Keratinocyte (primary cell): ENCODE results near the gene TRPV4.

Experiments used
- CTCF ChIP-seq, 3 experiments: IDR thresholded peaks in 1 of 3; conservative IDR thresholded peaks in 1 of 3; optimal IDR thresholded peaks in 1 of 3; 2 replicates in 2 of 3; 3 replicates in 1 of 3; pipeline versions ENCODE3 to v1.5.1; 2011; ENCODE audit warnings: low read length in 3 of 3, mild to moderate bottlenecking in 3 of 3, moderate library complexity in 2 of 3, control low read depth in 1 of 3, inconsistent platforms in 1 of 3; ENCODE audit not compliant: insufficient read depth in 2 of 3; ENCODE audit errors: extremely low read depth in 1 of 3
- EZH2 ChIP-seq: IDR thresholded peaks from one replicate; pipeline ENCODE4 v1.6.1; 2012; ENCODE audit warnings: inconsistent platforms, mild to moderate bottlenecking, low read length, moderate library complexity

DNA sequence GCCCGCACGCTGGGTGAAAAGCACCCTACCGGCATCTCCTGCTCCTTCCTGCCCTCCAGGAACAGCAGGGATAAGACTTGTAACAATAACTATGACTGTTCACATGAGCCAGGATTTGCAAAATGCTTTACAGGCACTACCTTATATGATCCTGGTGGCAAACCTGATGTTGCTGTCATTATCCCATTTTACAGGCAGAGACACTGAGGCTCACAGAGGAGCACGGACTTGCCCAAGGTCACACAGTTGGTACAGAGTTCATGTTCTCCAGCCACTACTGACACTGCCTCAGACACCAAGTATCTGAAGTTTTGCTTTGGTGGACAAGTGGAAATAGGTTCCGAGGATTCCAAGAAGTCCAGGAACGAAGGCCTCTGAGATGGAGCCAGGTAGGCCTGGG is 24.5 kb upstream of the TRPV4 start:
- TF ChIP-seq CTCF (optimal IDR thresholded peaks at IDR 0.05 in 1 of 3, IDR thresholded peaks at IDR 0.05 in 1 of 3, conservative IDR thresholded peaks at IDR 0.05 in 1 of 3; ENCODE audit: extremely low read depth in 1 of 3, insufficient read depth in 2 of 3, low read length in 3 of 3) (no peak), EZH2 (no peak)
